ENCODE data around the gene WDFY2.
A peak's percentile ranks its signal among the peaks of the same experiment; 100 is the strongest.

The WDFY2 gene

GRCh38 chr13:51704399-51705313 is 120.4 kb downstream of the WDFY2 start:
- no peak for DNase-seq (ENCODE audit: low read depth, low spot score)

GRCh38 chr13:51707461-51707860 is 123.2 kb downstream of the WDFY2 start:
- DNase-seq (ENCODE audit: low read depth, low spot score) = no peak

GRCh38 chr13:51713807-51714206 is 129.5 kb downstream of the WDFY2 start:
- no peak for DNase-seq (ENCODE audit: low read depth, low spot score)

GRCh38 chr13:51714663-51715168 is 130.5 kb downstream of the WDFY2 start:
- DNase-seq (ENCODE audit: low read depth, low spot score) = no peak

- no peak for DNase-seq (ENCODE audit: low read depth, low spot score)
These were observed 131.4 kb downstream of the WDFY2 start for GRCh38 chr13:51715613-51716012.

GRCh38 chr13:51717786-51718398 is 133.6 kb downstream of the WDFY2 start:
- no peak for DNase-seq (ENCODE audit: low read depth, low spot score)

- no peak for DNase-seq (ENCODE audit: low read depth, low spot score)
These were observed 135.1 kb downstream of the WDFY2 start for GRCh38 chr13:51719394-51719793.

- no peak for DNase-seq (ENCODE audit: low read depth, low spot score)
These were observed 137.2 kb downstream of the WDFY2 start for GRCh38 chr13:51721496-51721895.

- no peak for DNase-seq (ENCODE audit: low read depth, low spot score)
These were observed 139.3 kb downstream of the WDFY2 start for GRCh38 chr13:51723529-51723928.

- no peak for DNase-seq (ENCODE audit: low read depth, low spot score)
These were observed 140.5 kb downstream of the WDFY2 start for GRCh38 chr13:51724721-51725120.

GRCh38 chr13:51726446-51727193 is 142.4 kb downstream of the WDFY2 start:
- peak; percentile 47 for DNase-seq (ENCODE audit: low read depth, low spot score)

GRCh38 chr13:51727634-51728274 is 143.5 kb downstream of the WDFY2 start:
- no peak for DNase-seq (ENCODE audit: low read depth, low spot score)

- no peak for DNase-seq (ENCODE audit: low read depth, low spot score)
These were observed 144.0 kb downstream of the WDFY2 start for GRCh38 chr13:51728275-51728673.

- no peak for DNase-seq (ENCODE audit: low read depth, low spot score)
These were observed 144.7 kb downstream of the WDFY2 start for GRCh38 chr13:51728972-51729371.

GRCh38 chr13:51729866-51730553 is 145.7 kb downstream of the WDFY2 start:
- peak; percentile 17 for DNase-seq (ENCODE audit: low read depth, low spot score)

- DNase-seq (ENCODE audit: low read depth, low spot score) = no peak
These were observed 146.7 kb downstream of the WDFY2 start for GRCh38 chr13:51730927-51731326.

GRCh38 chr13:51731759-51732158 is 147.5 kb downstream of the WDFY2 start:
- DNase-seq (ENCODE audit: low read depth, low spot score) = peak; percentile 38

GRCh38 chr13:51733374-51734298 is 149.4 kb downstream of the WDFY2 start:
- no peak for DNase-seq (ENCODE audit: low read depth, low spot score)

GRCh38 chr13:51734786-51735185 is 150.5 kb downstream of the WDFY2 start:
- no peak for DNase-seq (ENCODE audit: low read depth, low spot score)

- DNase-seq (ENCODE audit: low read depth, low spot score) = no peak
These were observed 153.3 kb downstream of the WDFY2 start for GRCh38 chr13:51737609-51738008.

All from brain pericyte (primary cell).